ENCODE data around the gene APOA5.

APOA5 gene

DNA sequence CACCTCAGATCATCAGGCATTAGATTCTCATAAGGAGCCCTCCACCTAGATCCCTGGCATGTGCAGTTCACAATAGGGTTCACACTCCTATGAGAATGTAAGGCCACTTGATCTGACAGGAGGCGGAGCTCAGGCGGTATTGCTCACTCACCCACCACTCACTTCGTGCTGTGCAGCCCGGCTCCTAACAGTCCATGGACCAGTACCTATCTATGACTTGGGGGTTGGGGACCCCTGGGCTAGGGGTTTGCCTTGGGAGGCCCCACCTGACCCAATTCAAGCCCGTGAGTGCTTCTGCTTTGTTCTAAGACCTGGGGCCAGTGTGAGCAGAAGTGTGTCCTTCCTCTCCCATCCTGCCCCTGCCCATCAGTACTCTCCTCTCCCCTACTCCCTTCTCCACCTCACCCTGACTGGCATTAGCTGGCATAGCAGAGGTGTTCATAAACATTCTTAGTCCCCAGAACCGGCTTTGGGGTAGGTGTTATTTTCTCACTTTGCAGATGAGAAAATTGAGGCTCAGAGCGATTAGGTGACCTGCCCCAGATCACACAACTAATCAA, 40.2 kb upstream of the APOA5 start:
- TF ChIP-seq, protein P1, sequence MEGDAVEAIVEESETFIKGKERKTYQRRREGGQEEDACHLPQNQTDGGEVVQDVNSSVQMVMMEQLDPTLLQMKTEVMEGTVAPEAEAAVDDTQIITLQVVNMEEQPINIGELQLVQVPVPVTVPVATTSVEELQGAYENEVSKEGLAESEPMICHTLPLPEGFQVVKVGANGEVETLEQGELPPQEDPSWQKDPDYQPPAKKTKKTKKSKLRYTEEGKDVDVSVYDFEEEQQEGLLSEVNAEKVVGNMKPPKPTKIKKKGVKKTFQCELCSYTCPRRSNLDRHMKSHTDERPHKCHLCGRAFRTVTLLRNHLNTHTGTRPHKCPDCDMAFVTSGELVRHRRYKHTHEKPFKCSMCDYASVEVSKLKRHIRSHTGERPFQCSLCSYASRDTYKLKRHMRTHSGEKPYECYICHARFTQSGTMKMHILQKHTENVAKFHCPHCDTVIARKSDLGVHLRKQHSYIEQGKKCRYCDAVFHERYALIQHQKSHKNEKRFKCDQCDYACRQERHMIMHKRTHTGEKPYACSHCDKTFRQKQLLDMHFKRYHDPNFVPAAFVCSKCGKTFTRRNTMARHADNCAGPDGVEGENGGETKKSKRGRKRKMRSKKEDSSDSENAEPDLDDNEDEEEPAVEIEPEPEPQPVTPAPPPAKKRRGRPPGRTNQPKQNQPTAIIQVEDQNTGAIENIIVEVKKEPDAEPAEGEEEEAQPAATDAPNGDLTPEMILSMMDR (IDR thresholded peaks at IDR 0.05; ENCODE audit: low read depth, low read length): no peak
- DNase-seq (ENCODE audit: low read depth, low spot score): no peak
- no peak overlapping the region for H3K4me3 ChIP-seq (ENCODE audit: low read depth, low read length)
- in situ Hi-C loops (cut with HindIII; ENCODE audit: low sequenced_read_pairs): no loop called here

DNA sequence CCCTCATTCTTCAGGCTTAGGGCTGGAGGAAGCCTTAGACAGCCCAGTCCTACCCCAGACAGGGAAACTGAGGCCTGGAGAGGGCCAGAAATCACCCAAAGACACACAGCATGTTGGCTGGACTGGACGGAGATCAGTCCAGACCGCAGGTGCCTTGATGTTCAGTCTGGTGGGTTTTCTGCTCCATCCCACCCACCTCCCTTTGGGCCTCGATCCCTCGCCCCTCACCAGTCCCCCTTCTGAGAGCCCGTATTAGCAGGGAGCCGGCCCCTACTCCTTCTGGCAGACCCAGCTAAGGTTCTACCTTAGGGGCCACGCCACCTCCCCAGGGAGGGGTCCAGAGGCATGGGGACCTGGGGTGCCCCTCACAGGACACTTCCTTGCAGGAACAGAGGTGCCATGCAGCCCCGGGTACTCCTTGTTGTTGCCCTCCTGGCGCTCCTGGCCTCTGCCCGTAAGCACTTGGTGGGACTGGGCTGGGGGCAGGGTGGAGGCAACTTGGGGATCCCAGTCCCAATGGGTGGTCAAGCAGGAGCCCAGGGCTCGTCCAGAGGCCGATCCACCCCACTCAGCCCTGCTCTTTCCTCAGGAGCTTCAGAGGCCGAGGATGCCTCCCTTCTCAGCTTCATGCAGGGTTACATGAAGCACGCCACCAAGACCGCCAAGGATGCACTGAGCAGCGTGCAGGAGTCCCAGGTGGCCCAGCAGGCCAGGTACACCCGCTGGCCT, 38.7 kb upstream of the APOA5 start:
- TF ChIP-seq, protein P1 (IDR thresholded peaks at IDR 0.05; ENCODE audit: low read depth, low read length): no peak
- DNase-seq (ENCODE audit: low read depth, low spot score): no peak
- in situ Hi-C loops (cut with HindIII; ENCODE audit: low sequenced_read_pairs): no loop called here
- no peak overlapping the region for H3K4me3 ChIP-seq (ENCODE audit: low read depth, low read length)

DNA sequence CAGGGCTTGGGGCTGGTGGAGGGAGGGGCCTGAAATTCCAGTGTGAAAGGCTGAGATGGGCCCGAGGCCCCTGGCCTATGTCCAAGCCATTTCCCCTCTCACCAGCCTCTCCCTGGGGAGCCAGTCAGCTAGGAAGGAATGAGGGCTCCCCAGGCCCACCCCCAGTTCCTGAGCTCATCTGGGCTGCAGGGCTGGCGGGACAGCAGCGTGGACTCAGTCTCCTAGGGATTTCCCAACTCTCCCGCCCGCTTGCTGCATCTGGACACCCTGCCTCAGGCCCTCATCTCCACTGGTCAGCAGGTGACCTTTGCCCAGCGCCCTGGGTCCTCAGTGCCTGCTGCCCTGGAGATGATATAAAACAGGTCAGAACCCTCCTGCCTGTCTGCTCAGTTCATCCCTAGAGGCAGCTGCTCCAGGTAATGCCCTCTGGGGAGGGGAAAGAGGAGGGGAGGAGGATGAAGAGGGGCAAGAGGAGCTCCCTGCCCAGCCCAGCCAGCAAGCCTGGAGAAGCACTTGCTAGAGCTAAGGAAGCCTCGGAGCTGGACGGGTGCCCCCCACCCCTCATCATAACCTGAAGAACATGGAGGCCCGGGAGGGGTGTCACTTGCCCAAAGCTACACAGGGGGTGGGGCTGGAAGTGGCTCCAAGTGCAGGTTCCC, 38.0 kb upstream of the APOA5 start, which contains the start of gene APOC3:
TSS of gene APOC3 (plus strand) at position 383 of the 659 bp plus-strand sequence. CDS start 676 bp downstream, outside the sequence.
- in situ Hi-C loops (cut with HindIII; ENCODE audit: low sequenced_read_pairs): no loop called here
- no peak within 1 kb of the TSS for H3K4me3 ChIP-seq (ENCODE audit: low read depth, low read length)
- TF ChIP-seq, protein P1 (IDR thresholded peaks at IDR 0.05; ENCODE audit: low read depth, low read length): no peak
- DNase-seq (ENCODE audit: low read depth, low spot score): no peak

DNA sequence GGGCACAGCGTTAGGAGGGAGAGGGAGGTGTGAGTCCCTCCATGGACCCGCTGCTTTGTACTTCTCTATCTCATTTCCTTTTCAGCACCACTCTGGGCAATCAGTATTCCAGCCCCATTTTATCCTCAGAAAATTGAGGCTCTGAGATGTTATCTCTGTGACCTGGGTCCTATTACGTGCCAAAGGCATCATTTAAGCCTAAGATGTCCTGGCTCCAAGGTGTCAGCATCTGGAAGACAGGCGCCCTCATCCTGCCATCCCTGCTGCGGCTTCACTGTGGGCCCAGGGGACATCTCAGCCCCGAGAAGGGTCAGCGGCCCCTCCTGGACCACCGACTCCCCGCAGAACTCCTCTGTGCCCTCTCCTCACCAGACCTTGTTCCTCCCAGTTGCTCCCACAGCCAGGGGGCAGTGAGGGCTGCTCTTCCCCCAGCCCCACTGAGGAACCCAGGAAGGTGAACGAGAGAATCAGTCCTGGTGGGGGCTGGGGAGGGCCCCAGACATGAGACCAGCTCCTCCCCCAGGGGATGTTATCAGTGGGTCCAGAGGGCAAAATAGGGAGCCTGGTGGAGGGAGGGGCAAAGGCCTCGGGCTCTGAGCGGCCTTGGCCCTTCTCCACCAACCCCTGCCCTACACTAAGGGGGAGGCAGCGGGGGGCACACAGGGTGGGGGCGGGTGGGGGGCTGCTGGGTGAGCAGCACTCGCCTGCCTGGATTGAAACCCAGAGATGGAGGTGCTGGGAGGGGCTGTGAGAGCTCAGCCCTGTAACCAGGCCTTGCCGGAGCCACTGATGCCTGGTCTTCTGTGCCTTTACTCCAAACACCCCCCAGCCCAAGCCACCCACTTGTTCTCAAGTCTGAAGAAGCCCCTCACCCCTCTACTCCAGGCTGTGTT, 37.2 kb upstream of the APOA5 start:
- DNase-seq (ENCODE audit: low read depth, low spot score): no peak
- in situ Hi-C loops (cut with HindIII; ENCODE audit: low sequenced_read_pairs): no loop called here
- H3K4me3 ChIP-seq (ENCODE audit: low read depth, low read length): no peak overlapping the region
- TF ChIP-seq, protein P1 (IDR thresholded peaks at IDR 0.05; ENCODE audit: low read depth, low read length): no peak

DNA sequence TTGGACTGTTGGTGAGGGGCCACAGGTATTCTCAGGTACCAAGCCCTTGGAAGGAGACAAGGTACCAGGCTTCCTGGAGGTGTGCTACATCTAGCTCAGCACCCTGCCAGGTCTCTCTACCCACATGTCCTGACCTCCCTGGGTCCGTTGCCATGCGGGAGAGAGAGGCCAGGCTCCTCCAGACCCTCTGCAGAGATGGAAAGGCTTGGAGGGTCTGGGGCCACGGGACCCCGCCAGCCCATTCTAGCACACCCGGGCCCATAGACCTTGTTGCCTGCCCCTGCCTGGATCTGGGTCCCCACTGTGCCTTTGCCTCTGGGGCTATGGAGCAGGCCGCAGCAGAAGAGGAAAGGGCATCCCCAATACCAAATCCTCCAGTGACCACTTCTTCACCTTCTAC, 35.8 kb upstream of the APOA5 start:
- no peak for DNase-seq (ENCODE audit: low read depth, low spot score)
- in situ Hi-C loops (cut with HindIII; ENCODE audit: low sequenced_read_pairs): no loop called here

More for the DNA sequence above, 35.8 kb upstream of the APOA5 start:
- TF ChIP-seq, protein P1 (IDR thresholded peaks at IDR 0.05; ENCODE audit: low read depth, low read length): no peak
- no peak overlapping the region for H3K4me3 ChIP-seq (ENCODE audit: low read depth, low read length)
